Lower leg skin (tissue), 3 donors: ENCODE results near the gene KDM4F.

ENCODE experiments used
- CTCF ChIP-seq, 3 donors: fragments of 450-650 bp; IDR thresholded peaks; one replicate each; pipeline ENCODE4 v1.5.1; 2016; ENCODE audit warnings: antibody characterized with exemption in 3 of 3, mild to moderate bottlenecking in 3 of 3, moderate library complexity in 2 of 3
- POLR2A ChIP-seq, 2 donors: fragments of 450-650 bp; IDR thresholded peaks; one replicate each; pipeline ENCODE4 v1.6.1; 2016 to 2017; ENCODE audit warnings: antibody characterized with exemption in 2 of 2, mild to moderate bottlenecking in 1 of 2, moderate library complexity in 1 of 2

GRCh38 chr11:95078526-95078925 is 29.3 kb downstream of the KDM4F start:
- no peak for TF ChIP-seq CTCF (IDR thresholded peaks at IDR 0.05)
- no peak for TF ChIP-seq POLR2A (IDR thresholded peaks at IDR 0.05)
